HepG2 (cell line): ENCODE measurements around the gene KCNMB2.

Experiments
- CBX5 ChIP-seq: sonication (generic); formaldehyde crosslinking; IDR thresholded peaks from 2 replicates; pipeline ENCODE4 v1.4.0; 2020; ENCODE audit warnings: missing genetic modification reagents, borderline replicate concordance
- CTCF ChIP-seq: sonication (generic); formaldehyde crosslinking; IDR thresholded peaks from 2 replicates; pipeline ENCODE4 v1.5.0; 2020; ENCODE audit warnings: mild to moderate bottlenecking, missing genetic modification reagents, moderate library complexity
- MAFG ChIP-seq: sonication (generic); formaldehyde crosslinking; IDR thresholded peaks from 2 replicates; pipeline ENCODE4 v1.5.1; 2020; ENCODE audit warnings: mild to moderate bottlenecking, missing genetic modification reagents
- NFE2L2 ChIP-seq: fragments of 150-350 bp; IDR thresholded peaks from 2 replicates; pipeline ENCODE4 v1.6.1; 2014; ENCODE audit warnings: low read length
- NR3C1 ChIP-seq: sonication (generic); formaldehyde crosslinking; IDR thresholded peaks from 2 replicates; pipeline ENCODE4 v1.4.0; 2020; ENCODE audit warnings: missing genetic modification reagents
- PHF8 ChIP-seq: sonication (generic); formaldehyde crosslinking; IDR thresholded peaks from 2 replicates; pipeline ENCODE4 v1.5.0; 2020; ENCODE audit warnings: missing genetic modification reagents
- RFX5 ChIP-seq: IDR thresholded peaks from 2 replicates; pipeline ENCODE4 v1.6.1; 2011; ENCODE audit warnings: low read depth, low read length, improper control_type of control experiment
- SP1 ChIP-seq, 2 experiments: fragments of 450-650 bp in 1 of 2; sonication (generic) in 1 of 2; formaldehyde crosslinking in 1 of 2; IDR thresholded peaks; 2 replicates each; pipeline versions ENCODE4 v1.4.0 to v1.6.1; 2016 to 2020; ENCODE audit warnings: missing genetic modification reagents in 1 of 2
- TBP ChIP-seq: sonication (generic); formaldehyde crosslinking; IDR thresholded peaks from 2 replicates; pipeline ENCODE4 v1.5.0; 2020; ENCODE audit warnings: missing genetic modification reagents
- TCF7 ChIP-seq: sonication (generic); IDR thresholded peaks from 2 replicates; pipeline ENCODE4 v1.6.1; 2016; ENCODE audit warnings: antibody characterized with exemption, low read depth
- USF2 ChIP-seq, 2 experiments: sonication (generic) in 1 of 2; formaldehyde crosslinking in 1 of 2; IDR thresholded peaks; 2 replicates each; pipeline versions ENCODE4 v1.5.1 to v1.6.1; 2011 to 2020; ENCODE audit warnings: borderline replicate concordance in 1 of 2, low read depth in 1 of 2, low read length in 1 of 2, mild to moderate bottlenecking in 1 of 2, missing genetic modification reagents in 1 of 2, moderate library complexity in 1 of 2
- ZNF124 ChIP-seq: sonication (generic); formaldehyde crosslinking; IDR thresholded peaks from 2 replicates; pipeline ENCODE4 v1.4.0; 2020; ENCODE audit warnings: missing genetic modification reagents

DNA sequence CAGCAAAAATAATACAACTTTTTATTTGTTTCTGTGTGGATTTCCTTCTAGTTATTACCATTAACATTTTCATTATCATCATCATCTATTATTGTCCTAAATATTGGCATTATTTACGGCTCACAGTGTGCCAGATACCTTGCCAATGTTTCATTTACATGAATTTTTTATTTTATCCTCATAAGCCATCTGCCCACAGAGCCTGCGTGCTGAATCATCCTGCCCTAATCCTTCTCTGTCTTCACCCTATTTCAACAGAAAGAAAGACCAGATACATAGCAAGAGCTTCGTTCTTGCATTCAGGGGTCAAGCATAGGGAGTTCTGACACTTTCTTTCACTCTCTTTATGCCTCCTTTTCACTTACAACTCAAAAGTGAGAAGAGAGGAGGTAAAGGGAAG, 82.0 kb downstream of the KCNMB2 start:
- no peak for TF ChIP-seq TCF7
- TF ChIP-seq ZNF124 = no peak
- no peak for TF ChIP-seq TBP (CRISPR knock-in tag)
- no peak for TF ChIP-seq NFE2L2
- no peak for TF ChIP-seq RFX5
- TF ChIP-seq SP1 (IDR thresholded peaks at IDR 0.05) = no peak
- no peak for TF ChIP-seq SP1 (CRISPR knock-in tag; IDR thresholded peaks at IDR 0.05)
- no peak for TF ChIP-seq CTCF (CRISPR knock-in tag)
- TF ChIP-seq MAFG = no peak
- no peak for TF ChIP-seq USF2 (IDR thresholded peaks at IDR 0.05; ENCODE audit: low read depth, low read length)
- TF ChIP-seq USF2 (CRISPR knock-in tag; IDR thresholded peaks at IDR 0.05; ENCODE audit: borderline replicate concordance) = no peak
- no peak for TF ChIP-seq NR3C1
- no peak for TF ChIP-seq PHF8 (CRISPR knock-in tag)
- no peak for TF ChIP-seq CBX5 (CRISPR knock-in tag)
